GM23338 (cell line): ENCODE data around the gene SEMA3C. TPM values are rescaled to one million over a fixed set of nuclear protein-coding genes. Genes with fewer than 3 reads are reported as not detected.

Experiments used
- ATAC-seq: fragments of 200-7000 bp; cut with Tn5 transposase; 3 replicates; pipeline ENCODE4 v1.9.1; 2020
- DNase-seq: peaks from one replicate; pipeline ENCODE4 v3.0.0-alpha.2; 2015; ENCODE audit warnings: low spot score
- H2AFZ ChIP-seq: fragments of 200-600 bp; sonication (generic); 2 replicates; pipeline ENCODE4 v1.8.0; 2016; ENCODE audit warnings: antibody characterized with exemption, mild to moderate bottlenecking, moderate library complexity
- H3F3A ChIP-seq: fragments of 200-600 bp; sonication (generic); replicated peaks from 2 replicates; pipeline ENCODE4 v1.8.0; 2017; ENCODE audit warnings: antibody characterized with exemption, mixed run types, low read depth
- H3K27ac ChIP-seq: fragments of 200-600 bp; sonication (generic); 2 replicates; pipeline ENCODE4 v1.6.1; 2016; ENCODE audit warnings: low read depth
- H3K27me3 ChIP-seq: fragments of 200-600 bp; sonication (generic); 2 replicates; pipeline ENCODE4 v1.8.0; 2016; ENCODE audit warnings: mild to moderate bottlenecking, mixed run types, moderate library complexity; ENCODE audit not compliant: insufficient read depth
- H3K36me3 ChIP-seq: fragments of 200-600 bp; sonication (generic); 2 replicates; pipeline ENCODE4 v1.8.0; 2016; ENCODE audit warnings: mild to moderate bottlenecking; ENCODE audit not compliant: insufficient read depth
- H3K4me1 ChIP-seq: fragments of 200-600 bp; sonication (generic); 2 replicates; pipeline ENCODE4 v1.8.0; 2016; ENCODE audit warnings: mild to moderate bottlenecking, moderate library complexity; ENCODE audit not compliant: insufficient read depth
- H3K4me2 ChIP-seq: fragments of 200-600 bp; sonication (generic); 2 replicates; pipeline ENCODE4 v1.7.1; 2017; ENCODE audit warnings: mixed run types
- H3K4me3 ChIP-seq: fragments of 200-600 bp; sonication (generic); 2 replicates; pipeline ENCODE4 v1.6.1; 2016; ENCODE audit warnings: mixed run types
- H3K79me2 ChIP-seq: fragments of 200-600 bp; sonication (generic); replicated peaks from 2 replicates; pipeline ENCODE4 v1.8.0; 2017; ENCODE audit warnings: mild to moderate bottlenecking; ENCODE audit not compliant: insufficient read depth
- H3K9me2 ChIP-seq: fragments of 200-600 bp; sonication (generic); 2 replicates; pipeline ENCODE4 v1.8.0; 2017; ENCODE audit not compliant: insufficient read depth
- H4K20me1 ChIP-seq: fragments of 200-600 bp; sonication (generic); replicated peaks from 2 replicates; pipeline ENCODE4 v1.8.0; 2017; ENCODE audit warnings: mild to moderate bottlenecking; ENCODE audit not compliant: insufficient read depth
- H3K27ac Mint-ChIP-seq: 2 replicates; pipeline ENCODE4 v1.8.0; 2020; ENCODE audit warnings: inconsistent platforms, mild to moderate bottlenecking, moderate library complexity, mixed read lengths
- H3K27me3 Mint-ChIP-seq: 3 replicates; pipeline ENCODE4 v1.8.0; 2022; ENCODE audit warnings: low read depth, mild to moderate bottlenecking, moderate library complexity, mixed read lengths, inconsistent platforms; ENCODE audit not compliant: insufficient read depth, poor library complexity
- H3K36me3 Mint-ChIP-seq: 3 replicates; pipeline ENCODE4 v1.8.0; 2021; ENCODE audit warnings: low read depth, mild to moderate bottlenecking, inconsistent platforms, moderate library complexity, mixed read lengths
- H3K4me1 Mint-ChIP-seq: 3 replicates; pipeline ENCODE4 v1.8.0; 2020; ENCODE audit warnings: mild to moderate bottlenecking, inconsistent platforms, mixed read lengths
- H3K4me3 Mint-ChIP-seq: 3 replicates; pipeline ENCODE4 v1.8.0; 2021; ENCODE audit warnings: moderate library complexity, mild to moderate bottlenecking, inconsistent platforms, mixed read lengths
- H3K9me3 Mint-ChIP-seq: 3 replicates; pipeline ENCODE4 v1.8.0; 2020; ENCODE audit warnings: moderate library complexity, mild to moderate bottlenecking, inconsistent platforms, mixed read lengths
- CREB1 ChIP-seq: fragments of 250-450 bp; sonication (Bioruptor Pico); IDR thresholded peaks from 2 replicates; pipeline ENCODE4 v1.5.0; 2020; ENCODE audit warnings: low read depth, mild to moderate bottlenecking, moderate library complexity
- CTCF ChIP-seq, 2 experiments: fragments of 200-600 bp in 1 of 2; sonication (generic) in 1 of 2; conservative IDR thresholded peaks; 2 replicates each; pipeline versions ENCODE4 v1.5.1 to v1.6.1; 2016 to 2017; ENCODE audit warnings: antibody characterized with exemption in 2 of 2, low read depth in 2 of 2, mild to moderate bottlenecking in 2 of 2, moderate library complexity in 1 of 2
- ETS1 ChIP-seq: IDR thresholded peaks from 2 replicates; pipeline ENCODE4 v1.6.1; 2016; ENCODE audit warnings: antibody characterized with exemption
- EZH2phosphoT487 ChIP-seq: fragments of 200-600 bp; sonication (generic); IDR thresholded peaks from one replicate; pipeline ENCODE4 v1.8.1; 2018; ENCODE audit warnings: antibody characterized with exemption; ENCODE audit not compliant: unreplicated experiment
- NANOG ChIP-seq: IDR thresholded peaks from 2 replicates; pipeline ENCODE4 v1.6.1; 2016; ENCODE audit warnings: antibody characterized with exemption, borderline replicate concordance
- POLR2AphosphoS5 ChIP-seq: IDR thresholded peaks from 2 replicates; pipeline ENCODE4 v1.6.1; 2016; ENCODE audit warnings: antibody characterized with exemption, low read depth
- ZNF114 ChIP-seq: fragments of 250-450 bp; sonication (Bioruptor Pico); IDR thresholded peaks from 2 replicates; pipeline ENCODE4 v1.5.0; 2020; ENCODE audit warnings: mild to moderate bottlenecking, moderate library complexity
- ZNF462 ChIP-seq: fragments of 250-450 bp; sonication (Bioruptor Pico); IDR thresholded peaks from 2 replicates; pipeline ENCODE4 v1.5.0; 2020; ENCODE audit warnings: mild to moderate bottlenecking, moderate library complexity
- polyA plus RNA-seq: library from polyadenylated mRNA; unstranded; fragments of >200 nt; fragmentation: Nextera tagmentation; extraction: Ambion mirVana; gene quantifications from 2 replicates; pipeline ENCODE4 v1.2.1, GENCODE V29; 2016
- total RNA-seq: library from RNA; depleted of rRNA; stranded (reverse); fragments of >200 nt; shearing (Covaris generic); gene quantifications from 2 replicates; pipeline ENCODE4 v1.2.3, GENCODE V29; 2014

The SEMA3C gene
- total and polyA plus RNA-seq, 2 experiments from 2014 or later: 1.0 to 3.5 TPM

- Histone ChIP-seq H4K20me1 (no peaks in the 10 kb centered on the region), H3F3A (no peaks in the 10 kb centered on the region), H3K4me1 (no peaks in the 10 kb centered on the region), H3K4me2 (no peak overlapping the region), H3K27me3 (no peaks in the 10 kb centered on the region), H3K9me2 (peaks cover 3% of the 10 kb centered on the region; the same call in 1 of the 2 replicates), H2AFZ (peak overlapping the region; percentile 34; the same call in 1 of the 2 replicates), H3K4me3 (no peak overlapping the region), H3K27ac (no peak overlapping the region), H3K79me2 (no peaks in the 10 kb centered on the region), H3K36me3 (no peaks in the 10 kb centered on the region)
- TF ChIP-seq CTCF (conservative IDR thresholded peaks at IDR 0.05; ENCODE audit: low read depth in 2 of 2) (0 out of 4 replicates have a peak, but pooled peaks of 1 of the 2 experiments have one; percentile 6), ETS1 (no peak), CREB1 (CRISPR knock-in tag) (no peak), POLR2AphosphoS5 (no peak), EZH2phosphoT487 (no peak), NANOG (no peak), ZNF114 (no peak), ZNF462 (CRISPR knock-in tag) (no peak)
- Mint-ChIP-seq H3K4me3 (no peak overlapping the region), H3K4me1 (no peaks in the 10 kb centered on the region), H3K36me3 (no peaks in the 10 kb centered on the region), H3K27me3 (no peaks in the 10 kb centered on the region), H3K27ac (no peak overlapping the region), H3K9me3 (no peaks in the 10 kb centered on the region)
- ATAC-seq (no peak), DNase-seq (no peak)
These were observed 41.9 kb downstream of the SEMA3C start for GRCh38 chr7:80876894-80877414.
